GM19455 (cell line): Measurements from ENCODE around the gene LCAT.
"Not testable (repeated sequence)": the region's sequence is repeated elsewhere in the genome, so short reads cannot be mapped to it uniquely, and the experiment has no call there.

Source experiments
- ATAC-seq: cut with Tn5 transposase; IDR thresholded peaks from one replicate; pipeline ENCODE4 v1.9.1; 2021; ENCODE audit not compliant: unreplicated experiment

LCAT gene

GRCh38 chr16:67943619-67944504 is at the start of gene LCAT:
Gene LCAT (minus strand): TSS chr16:67944120. CDS start chr16:67944101, 19 bp downstream.
- ATAC-seq, result no peak

- peak; percentile 74 for ATAC-seq
These were observed 49.5 kb upstream of the LCAT start for GRCh38 chr16:67993207-67994039.

GRCh38 chr16:67992661-67993206 is 48.8 kb upstream of the LCAT start:
- ATAC-seq, result peak; percentile 16

GRCh38 chr16:67990018-67990386 is 46.1 kb upstream of the LCAT start:
- no peak for ATAC-seq

- no peak for ATAC-seq
These were observed 45.5 kb upstream of the LCAT start for GRCh38 chr16:67989322-67990017.

- no peak for ATAC-seq
These were observed 44.8 kb upstream of the LCAT start for GRCh38 chr16:67988675-67989074.

GRCh38 chr16:67987460-67988160 is 43.7 kb upstream of the LCAT start:
- ATAC-seq, result no peak

GRCh38 chr16:67986949-67987348 is 43.0 kb upstream of the LCAT start:
- ATAC-seq, result no peak

- no peak for ATAC-seq
These were observed 38.2 kb upstream of the LCAT start for GRCh38 chr16:67982011-67982696.

GRCh38 chr16:67979955-67980678 is 36.2 kb upstream of the LCAT start, which contains the start of gene DPEP3:
Gene DPEP3 (minus strand): TSS chr16:67980499. CDS start chr16:67980380, 119 bp downstream.
- no peak for ATAC-seq

GRCh38 chr16:67977469-67978227 is 33.7 kb upstream of the LCAT start:
- no peak for ATAC-seq

GRCh38 chr16:67977005-67977404 is 33.1 kb upstream of the LCAT start:
- no peak for ATAC-seq

GRCh38 chr16:67976205-67976604 is 32.3 kb upstream of the LCAT start:
- no peak for ATAC-seq

- no peak for ATAC-seq
These were observed 31.6 kb upstream of the LCAT start for GRCh38 chr16:67975321-67976105.

GRCh38 chr16:67972285-67972684 is 28.4 kb upstream of the LCAT start:
- not testable (repeated sequence) for ATAC-seq

GRCh38 chr16:67971111-67971510 is 27.2 kb upstream of the LCAT start:
- ATAC-seq, result no peak

- ATAC-seq, result no peak
These were observed 25.5 kb upstream of the LCAT start for GRCh38 chr16:67969254-67970039.
